Measurements from ENCODE around the gene INHA.
A peak's percentile ranks its signal among the peaks of the same experiment; 100 is the strongest.

The INHA gene, protein sequence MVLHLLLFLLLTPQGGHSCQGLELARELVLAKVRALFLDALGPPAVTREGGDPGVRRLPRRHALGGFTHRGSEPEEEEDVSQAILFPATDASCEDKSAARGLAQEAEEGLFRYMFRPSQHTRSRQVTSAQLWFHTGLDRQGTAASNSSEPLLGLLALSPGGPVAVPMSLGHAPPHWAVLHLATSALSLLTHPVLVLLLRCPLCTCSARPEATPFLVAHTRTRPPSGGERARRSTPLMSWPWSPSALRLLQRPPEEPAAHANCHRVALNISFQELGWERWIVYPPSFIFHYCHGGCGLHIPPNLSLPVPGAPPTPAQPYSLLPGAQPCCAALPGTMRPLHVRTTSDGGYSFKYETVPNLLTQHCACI

DNA sequence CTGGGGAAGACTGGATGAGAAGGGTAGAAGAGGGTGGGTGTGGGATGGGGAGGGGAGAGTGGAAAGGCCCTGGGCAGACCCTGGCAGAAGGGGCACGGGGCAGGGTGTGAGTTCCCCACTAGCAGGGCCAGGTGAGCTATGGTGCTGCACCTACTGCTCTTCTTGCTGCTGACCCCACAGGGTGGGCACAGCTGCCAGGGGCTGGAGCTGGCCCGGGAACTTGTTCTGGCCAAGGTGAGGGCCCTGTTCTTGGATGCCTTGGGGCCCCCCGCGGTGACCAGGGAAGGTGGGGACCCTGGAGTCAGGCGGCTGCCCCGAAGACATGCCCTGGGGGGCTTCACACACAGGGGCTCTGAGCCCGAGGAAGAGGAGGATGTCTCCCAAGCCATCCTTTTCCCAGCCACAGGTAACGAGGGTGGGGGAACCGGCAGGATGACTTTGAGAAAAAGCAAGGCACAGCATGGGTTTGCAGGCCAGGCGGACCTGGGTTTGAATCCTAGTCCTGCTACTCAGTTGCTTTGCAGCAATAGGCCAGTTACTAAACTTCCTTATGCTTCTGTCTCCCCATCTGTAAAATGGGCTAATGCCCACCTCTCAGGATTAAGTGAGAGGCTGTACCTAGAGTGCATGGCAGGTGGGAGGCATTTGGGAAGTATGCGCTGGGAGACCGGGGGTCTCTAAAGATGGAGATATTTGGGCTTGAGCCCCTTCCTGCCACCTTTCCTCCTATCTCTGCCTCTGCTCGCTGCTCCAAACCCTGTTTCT is at the start of gene INHA:
Gene INHA (plus strand): TSS at position 74 of the 765 bp plus-strand sequence. CDS start 65 bp downstream, at position 139.
- DNase-seq (ENCODE audit: low read depth), result no peak

DNA sequence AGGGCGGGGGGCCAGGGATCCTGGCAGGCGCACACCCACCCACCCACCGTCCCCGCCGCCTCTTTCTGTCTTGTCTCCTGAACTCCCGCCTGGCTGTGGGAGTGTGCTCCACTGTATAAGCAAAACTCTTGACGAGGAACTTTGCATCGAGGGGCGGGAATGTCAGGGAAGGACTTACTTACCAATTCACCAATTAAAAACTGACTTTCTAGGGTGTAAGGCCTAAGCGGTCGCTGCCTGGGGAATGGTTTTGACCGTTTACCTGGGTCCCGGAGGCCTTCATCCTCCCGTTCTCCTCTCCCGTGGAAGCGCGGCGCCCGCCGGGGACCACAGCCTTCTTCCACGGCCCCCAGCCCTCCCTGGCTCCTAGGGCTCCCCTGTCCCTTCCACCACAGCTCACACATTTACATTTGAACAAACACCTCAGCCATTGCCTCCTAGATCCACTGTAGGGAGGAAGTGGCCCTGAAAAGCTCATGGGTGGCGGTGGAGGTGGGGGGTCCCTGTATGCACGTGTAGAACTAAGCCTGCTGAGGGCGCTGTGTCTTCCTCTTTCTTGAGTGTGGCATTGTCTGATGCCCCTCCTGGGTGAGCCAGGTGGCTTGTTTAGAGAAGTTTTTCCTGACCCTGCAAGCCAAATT is 49.0 kb upstream of the INHA start:
- no peak for DNase-seq (ENCODE audit: low read depth)

DNA sequence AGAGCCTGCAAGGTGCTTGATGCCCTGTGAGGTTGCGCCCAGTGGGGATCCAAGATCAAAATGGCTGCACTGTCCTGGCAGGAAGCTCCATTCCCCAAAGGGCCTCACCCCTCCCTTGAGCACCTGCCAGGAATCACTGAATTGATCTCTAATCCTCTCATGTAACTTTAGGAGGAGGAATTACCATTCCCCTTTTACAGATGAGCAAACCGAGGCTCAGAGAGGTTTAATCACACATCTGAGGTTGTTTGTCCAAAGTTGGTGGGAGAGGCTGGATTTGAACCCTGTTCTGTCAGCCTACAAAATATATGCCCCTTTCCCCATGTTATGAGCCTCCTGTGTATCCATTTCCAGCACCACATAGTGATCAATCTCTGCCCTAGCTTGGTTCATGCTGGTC is 47.3 kb upstream of the INHA start:
- DNase-seq (ENCODE audit: low read depth), result no peak

DNA sequence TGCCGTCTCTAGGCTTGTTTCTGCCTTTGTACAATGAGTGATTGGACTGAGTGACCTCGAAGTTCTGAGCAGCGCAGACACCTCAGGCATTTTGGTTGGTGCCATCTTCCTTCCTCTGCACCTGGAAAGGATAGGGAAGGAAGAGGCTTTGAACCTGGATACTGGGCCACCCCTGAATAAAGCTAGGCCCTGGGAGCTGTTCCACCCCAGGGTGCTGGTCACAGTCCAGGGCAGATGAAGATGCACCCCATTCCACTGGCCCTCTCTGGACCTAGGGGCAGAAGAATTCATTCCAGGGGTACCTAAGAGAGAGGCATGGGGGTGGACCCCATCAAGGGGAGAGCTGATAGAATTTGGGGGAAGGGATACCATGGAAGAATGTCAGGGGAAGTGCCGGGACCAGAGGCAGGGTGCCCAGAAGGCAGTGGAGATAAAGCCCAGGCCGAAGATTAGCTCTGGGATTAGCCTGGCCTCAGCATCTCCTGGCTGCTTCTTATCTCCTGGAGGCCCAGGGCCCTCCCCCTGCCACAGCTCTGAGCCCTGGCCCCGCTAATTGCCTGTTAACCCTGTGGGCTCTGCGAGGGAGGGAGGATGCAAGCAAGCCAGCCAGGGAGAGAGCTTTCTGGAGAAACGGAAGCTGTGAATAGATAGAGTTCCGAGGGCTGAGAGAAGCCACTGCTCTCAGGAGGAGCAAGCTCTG is 46.4 kb upstream of the INHA start:
- DNase-seq (ENCODE audit: low read depth), result no peak

DNA sequence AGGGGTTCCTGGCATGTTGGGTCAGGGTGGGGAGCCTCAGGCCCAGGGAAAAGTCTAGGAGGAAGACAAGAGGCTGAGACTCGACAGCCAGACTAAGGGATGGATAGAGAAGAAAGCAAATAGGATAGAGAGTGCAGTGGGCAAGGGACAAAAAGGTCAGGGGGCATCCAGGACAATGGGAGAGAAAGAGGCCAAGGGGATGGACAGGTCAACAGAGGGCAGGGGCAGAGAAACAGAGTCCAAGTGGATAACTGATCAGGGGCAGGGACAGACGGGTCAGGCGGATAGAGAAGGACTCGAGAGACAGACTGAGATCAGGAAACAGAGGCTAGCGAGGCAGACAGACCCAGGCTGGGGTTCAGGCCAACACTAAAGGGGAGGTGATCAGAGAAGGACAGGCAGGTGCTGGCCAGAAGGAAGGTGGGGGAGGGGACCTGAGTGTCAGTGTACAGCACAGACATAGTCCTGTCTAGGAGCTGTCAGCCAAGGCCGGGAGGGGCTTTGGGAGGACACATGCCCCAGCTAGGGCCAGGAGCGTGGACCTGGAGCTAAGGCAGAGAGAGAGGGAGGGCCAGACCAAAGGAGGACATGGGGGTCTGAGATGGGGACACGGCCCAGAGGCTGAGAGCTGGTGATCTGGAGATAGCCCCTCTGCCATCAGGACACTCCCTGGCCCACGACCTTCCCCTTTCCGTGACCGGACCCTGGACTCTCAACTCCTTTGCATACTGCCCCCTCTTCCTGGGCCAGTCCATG is 45.6 kb upstream of the INHA start:
- DNase-seq (ENCODE audit: low read depth), result no peak

DNA sequence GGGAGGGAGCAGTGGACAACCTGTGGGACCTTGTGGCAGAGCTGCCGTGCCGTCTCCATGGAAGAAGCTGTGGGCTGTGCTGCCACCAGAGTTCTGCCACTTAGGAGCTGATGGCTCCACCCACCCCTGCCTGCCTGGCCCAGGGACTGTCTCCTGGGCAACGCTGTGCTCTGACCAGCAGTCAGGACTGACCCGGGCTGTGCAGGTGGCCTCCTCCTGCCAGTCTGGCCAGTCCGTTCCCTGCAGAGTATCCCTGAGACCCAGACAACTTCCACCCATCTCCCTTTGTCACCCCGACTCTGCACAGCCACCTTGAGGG is 45.1 kb upstream of the INHA start:
- no peak for DNase-seq (ENCODE audit: low read depth)

DNA sequence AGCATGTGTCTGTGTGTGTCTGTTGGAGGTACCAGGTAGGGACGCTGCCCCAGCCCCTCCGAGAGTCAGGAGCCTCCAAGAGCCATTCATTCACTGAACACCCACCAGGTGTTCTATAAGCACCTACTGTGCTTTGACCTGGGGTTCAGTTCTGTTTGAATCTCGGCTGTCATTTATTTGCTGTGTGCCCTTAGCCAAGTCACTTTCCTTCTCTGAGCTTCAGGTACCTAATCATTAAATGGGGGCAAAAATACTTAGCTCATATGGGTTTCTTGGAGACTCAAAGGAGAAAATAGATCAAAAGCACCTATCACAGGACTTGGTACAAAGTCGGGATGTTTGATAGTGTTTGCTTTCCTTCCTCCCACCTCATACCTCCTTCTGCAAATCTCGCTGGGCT is 44.6 kb upstream of the INHA start:
- no peak for DNase-seq (ENCODE audit: low read depth)

DNA sequence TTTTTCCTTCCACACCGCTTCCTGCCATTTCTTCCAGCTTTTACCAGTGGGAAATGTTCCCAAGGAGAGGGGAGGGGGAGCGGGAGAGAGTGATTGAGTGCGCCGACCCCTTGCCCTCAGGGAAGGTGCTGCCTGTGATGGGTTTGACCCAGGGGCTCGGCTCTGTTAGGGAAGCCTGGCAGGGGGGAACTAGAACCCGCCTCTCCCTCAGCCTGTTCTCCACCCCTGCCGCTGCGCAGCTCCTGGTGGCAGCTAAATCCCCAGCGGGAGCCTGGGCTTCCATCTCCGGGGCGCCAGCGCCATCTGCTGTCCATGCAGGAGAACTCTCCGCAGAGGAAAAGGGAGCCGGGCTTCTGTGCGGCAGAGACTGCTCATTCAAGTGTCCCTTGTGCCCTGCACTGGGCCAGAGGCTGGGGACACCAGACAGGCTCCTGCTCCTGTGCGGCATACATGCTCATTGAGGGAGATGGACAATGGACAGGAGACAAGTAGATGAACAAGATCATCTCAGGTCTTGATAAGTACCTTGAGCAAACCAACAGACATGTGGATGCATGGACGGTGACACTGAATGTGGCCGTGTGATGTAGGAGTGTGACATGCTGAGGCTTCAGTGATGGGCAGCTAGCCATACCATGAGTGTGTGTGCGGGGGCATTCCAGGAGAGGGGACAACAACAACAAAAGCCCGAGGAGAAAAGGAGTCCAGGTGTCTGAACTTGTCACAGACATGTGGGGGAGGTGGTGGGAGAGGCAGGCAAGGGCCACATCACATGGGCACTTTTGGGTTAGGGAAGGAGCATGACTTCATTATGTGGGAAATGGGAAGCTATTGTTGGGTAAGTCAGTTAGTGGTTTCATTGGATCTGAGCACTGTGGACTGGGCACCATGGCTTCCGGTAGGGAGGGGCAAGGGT is 41.8 kb upstream of the INHA start:
- peak; percentile 86 for DNase-seq (ENCODE audit: low read depth)

DNA sequence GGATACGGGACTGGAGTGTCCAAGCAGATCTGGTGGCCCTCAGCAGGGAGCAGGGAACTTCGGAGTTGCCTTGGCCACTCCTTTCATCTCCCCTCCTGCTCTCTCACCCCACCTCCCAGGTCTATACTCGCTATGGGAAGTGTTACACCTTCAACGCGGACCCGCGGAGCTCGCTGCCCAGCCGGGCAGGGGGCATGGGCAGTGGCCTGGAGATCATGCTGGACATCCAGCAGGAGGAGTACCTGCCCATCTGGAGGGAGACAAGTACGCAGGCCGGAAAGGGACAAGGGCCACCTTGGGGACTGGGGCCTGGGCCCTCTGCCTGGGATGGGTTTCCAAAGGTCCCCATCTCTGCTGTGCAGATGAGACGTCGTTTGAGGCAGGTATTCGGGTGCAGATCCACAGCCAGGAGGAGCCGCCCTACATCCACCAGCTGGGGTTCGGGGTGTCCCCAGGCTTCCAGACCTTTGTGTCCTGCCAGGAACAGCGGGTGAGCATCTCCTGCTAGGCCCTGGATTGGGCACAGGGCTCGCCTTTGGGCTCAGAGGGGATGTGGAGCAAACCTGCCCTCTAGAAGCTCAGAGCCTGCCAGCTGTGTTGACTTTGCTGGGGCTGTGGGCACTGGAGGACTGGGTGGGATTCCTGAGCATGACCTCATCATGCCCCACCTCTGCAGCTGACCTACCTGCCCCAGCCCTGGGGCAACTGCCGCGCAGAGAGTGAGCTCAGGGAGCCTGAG is 40.3 kb upstream of the INHA start:
- DNase-seq (ENCODE audit: low read depth), result no peak

DNA sequence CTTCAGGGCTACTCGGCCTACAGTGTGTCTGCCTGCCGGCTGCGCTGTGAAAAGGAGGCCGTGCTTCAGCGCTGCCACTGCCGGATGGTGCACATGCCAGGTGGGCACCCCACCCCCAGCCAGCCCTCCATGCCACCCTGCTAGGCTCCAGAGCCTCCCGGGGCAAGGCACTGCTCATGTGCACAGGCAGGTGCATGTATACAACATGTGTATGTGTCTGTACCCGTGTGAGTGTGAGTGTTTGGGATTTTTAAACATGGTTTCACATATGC is 39.8 kb upstream of the INHA start:
- DNase-seq (ENCODE audit: low read depth), result no peak

DNA sequence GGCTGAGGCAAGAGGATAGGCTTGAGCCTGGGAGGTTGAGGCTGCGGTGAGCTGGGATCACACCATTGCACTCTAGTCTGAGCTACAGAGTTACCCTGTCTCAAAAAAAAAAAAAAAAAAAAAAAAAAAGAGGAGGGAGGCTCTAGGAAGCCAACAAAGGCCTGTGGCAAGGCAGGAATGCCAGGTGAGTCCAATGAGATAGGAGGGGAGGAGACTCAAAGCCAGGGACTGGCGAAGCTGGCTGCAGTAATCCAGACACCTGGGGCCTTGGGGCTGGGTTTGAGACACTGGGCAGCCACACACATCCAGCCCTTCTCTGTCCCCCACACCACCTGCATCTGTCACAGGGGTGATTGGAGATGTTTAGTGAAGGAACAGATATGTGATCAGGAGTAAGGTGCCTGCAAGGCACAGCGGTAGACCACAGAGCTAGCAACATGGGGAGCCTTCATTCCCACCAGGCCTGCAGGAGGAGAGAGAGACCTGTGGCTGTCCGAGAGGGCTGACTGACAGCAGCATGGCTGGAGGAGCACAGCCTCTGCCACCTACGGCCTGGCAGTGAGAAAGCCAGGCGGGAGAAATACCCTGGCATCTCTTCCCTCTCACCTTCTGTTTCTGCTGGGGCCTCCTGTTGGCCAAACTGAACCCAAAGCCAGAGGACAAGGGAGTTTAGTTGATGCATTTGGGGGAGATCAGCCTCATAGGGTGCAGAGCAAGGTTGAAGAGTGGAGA is 38.0 kb upstream of the INHA start:
- DNase-seq (ENCODE audit: low read depth), result no peak

DNA sequence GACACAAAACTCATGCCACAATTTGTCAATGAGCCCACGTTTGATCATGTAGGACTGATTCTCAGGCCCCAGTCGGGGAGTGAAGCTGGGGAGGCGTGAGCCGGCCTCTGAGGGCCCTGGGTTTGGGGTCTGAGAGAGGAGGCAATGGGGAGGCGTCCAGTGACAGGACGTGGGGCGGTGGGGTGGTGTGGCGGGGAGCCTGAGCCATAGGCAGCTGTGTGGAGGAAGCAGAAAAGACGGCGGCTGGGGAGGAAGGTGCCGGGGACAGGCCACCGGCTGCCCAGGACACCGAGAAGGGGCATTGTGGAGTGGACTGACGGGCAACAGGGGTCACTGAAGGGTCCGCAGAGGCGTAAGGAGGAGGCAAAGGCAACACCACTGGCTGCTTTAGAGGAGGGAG is 35.7 kb upstream of the INHA start:
- DNase-seq (ENCODE audit: low read depth), result no peak

DNA sequence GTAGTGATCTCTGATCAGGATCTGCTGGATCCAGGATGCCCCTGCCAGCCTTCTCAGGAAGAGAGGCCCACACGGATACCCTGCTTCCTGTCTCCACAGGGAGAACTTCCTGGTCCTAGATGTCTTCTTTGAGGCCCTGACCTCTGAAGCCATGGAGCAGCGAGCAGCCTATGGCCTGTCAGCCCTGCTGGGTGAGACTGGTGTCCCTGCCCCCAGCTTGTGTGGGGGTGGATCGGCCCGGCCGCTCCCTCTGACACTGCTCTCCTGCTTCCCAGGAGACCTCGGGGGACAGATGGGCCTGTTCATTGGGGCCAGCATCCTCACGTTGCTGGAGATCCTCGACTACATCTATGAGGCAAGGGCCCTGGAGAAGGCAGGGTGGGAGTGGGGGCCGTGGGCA is 35.1 kb upstream of the INHA start:
- DNase-seq (ENCODE audit: low read depth), result no peak

DNA sequence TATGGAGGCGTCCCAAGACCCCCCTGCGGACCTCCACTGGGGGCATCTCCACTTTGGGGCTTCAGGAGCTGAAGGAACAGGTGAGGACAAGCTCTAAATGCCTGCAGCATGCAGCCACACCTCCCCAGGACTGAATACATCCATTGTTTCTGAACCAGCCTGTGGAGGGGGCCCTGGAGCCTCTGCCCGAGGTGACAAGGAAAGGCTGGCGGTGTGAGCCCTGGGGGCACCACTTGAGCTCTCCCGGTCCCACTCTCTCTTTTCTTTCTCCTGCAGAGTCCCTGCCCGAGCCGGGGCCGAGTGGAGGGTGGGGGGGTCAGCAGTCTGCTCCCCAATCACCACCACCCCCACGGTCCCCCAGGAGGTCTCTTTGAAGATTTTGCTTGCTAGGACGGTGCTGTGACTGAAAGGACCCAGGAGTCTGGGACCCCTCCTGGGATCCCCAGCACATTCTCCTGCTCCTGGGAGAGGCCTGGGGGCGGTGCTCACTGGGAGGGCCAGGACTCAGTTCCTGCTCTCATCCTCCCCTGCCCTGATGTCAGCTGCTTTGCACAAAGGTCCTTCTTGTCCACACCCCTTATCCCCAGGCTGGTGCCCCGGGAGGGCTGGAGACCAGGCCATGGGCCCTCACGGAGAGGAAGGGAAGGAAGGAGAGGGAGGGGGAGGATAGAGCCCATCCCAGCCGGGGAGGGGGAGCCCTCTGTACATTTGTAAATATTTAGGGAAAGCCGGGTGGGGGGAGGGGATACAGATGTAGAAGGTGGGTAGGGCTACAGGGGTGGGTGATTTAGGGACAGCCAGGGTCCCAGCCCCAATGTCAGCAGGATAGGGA is 34.2 kb upstream of the INHA start:
- no peak for DNase-seq (ENCODE audit: low read depth)

DNA sequence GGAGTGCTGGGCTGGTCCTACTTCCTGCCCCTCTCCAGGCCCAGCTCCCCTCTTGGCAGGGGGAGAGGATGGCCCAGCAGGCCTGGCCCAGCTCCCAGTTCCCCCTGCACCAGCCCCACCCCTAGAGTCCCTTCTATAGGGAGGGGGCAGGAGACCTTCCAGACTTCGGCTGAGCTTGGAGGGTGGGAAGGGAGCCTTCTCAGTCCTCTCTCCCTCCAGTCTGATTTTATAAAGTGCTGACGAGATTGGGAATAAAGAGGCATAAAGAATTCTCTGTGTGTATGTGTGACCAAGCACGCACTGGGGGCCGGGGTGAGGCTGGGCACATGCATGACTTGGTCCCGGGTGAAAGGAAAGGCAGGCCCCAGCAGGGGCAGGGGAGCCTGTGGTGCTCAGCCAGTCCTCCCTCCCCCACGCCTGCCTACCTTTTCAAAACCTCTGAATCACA is 33.6 kb upstream of the INHA start:
- no peak for DNase-seq (ENCODE audit: low read depth)

DNA sequence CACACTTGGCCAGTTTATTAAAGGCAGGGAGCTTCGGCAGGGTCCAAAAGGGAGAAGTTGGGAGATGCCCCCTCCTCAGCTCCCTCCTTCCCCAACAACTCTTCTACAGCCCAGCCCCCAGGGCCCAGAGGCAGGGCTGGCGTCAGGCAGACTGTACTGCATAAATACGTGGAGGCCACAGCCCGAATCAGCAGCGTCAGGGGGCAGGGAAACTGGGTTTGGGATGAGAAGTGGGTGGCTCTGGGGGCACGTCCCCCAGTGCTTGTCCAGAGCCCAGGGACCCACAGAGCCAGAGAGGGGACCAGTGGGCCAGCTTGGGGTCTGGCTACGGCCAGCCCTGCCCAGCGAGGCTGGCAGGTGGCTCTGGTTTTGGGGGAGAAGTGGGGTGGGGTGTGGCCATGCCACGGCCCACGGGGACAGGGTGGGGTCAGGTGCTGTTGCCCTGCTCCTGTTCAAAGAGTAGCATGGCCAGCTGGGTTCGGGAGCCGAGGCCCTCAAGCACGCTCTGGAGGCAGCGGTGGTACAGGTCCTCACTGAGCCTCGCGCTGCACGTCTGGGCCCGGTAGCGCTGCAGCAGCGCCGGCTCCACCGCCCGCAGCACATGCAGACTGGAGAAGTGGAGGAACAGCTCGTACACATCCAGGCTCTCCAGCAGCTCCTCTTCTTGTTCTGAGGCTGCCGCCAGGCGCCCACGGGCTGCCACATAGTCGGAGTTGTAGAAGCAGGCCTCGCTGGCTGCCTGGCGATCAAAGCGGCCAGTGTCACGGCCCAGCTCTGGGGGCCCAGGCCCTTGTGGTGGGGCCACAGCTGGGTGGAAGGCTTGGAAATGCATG is 32.9 kb upstream of the INHA start:
- no peak for DNase-seq (ENCODE audit: low read depth)

DNA sequence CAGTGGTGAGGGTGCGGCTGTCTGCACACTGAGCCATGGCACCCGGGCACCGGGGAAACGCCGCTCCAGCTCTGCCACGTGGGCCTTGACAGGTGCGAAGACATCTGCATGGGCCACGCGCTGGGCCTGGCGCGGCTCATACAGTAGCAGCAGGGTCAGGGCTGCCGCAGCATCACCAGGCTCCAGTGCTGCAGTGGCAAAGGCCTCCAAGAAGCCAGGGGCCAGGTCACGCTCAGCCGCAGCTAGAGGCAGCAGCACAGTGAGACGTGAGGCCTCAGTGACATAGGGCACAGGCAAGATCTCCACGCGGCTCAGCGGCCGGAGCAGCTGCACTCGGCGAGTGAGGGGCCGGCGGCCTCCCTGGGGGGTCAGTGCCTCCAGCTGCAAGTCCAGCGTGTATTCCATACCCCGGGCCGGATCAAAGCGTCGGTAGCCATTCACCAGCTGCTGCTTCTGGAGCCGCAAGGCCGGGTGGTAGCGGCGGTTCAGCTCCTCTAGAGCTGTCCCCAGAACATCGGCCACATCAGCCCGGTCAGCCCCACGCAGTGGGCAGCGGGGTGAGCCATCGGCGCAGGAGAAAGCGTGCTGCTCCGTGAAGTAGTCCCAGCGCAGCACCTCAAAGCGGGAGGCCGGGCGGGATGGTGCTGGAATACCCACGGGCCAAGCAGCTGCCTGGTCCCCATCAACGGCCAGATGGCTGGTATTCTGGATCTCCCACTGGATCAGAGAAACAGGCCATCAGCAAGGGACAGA is 32.0 kb upstream of the INHA start:
- no peak for DNase-seq (ENCODE audit: low read depth)

Measured in EH (cell line).